ENCODE data around the gene PLCB1. TPM values are rescaled to one million over a fixed set of nuclear protein-coding genes. Genes with fewer than 3 reads are reported as not detected.

The PLCB1 gene
- total and polyA plus RNA-seq, 2 experiments from 2014 or later = 8.0 to 17.6 TPM

DNA sequence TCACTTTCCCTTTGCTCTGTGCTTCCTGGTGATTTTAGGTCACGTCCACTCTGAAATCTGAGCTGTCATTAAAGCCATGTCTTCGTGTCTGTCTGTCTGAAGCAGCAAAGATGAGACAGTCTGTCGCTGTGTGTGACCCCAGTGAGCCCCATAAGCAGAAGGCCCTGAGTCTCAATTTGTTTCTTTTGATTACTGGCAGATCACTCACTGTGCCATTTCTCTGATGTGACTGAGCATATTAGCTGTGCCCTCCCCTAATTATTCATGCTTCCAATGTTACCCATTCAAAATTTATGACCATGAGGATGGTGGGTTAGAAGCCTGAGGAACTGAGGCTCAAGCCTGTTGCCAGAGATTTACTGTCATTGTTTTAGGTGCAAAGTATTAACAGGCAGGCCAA, 117.6 kb downstream of the PLCB1 start:
- no peaks in the 10 kb centered on the region for H3K36me3 ChIP-seq
- no peak for DNase-seq (ENCODE audit: low read depth in 1 of 2, low spot score in 1 of 2)
- H3K9me3 ChIP-seq (ENCODE audit: low read depth) = no peaks in the 10 kb centered on the region
- no peak overlapping the region for H3K4me3 ChIP-seq
- H3K27me3 ChIP-seq = no peaks in the 10 kb centered on the region
- H3K4me1 ChIP-seq (ENCODE audit: low read depth) = peaks cover 22% of the 10 kb centered on the region
- TF ChIP-seq, protein P1, sequence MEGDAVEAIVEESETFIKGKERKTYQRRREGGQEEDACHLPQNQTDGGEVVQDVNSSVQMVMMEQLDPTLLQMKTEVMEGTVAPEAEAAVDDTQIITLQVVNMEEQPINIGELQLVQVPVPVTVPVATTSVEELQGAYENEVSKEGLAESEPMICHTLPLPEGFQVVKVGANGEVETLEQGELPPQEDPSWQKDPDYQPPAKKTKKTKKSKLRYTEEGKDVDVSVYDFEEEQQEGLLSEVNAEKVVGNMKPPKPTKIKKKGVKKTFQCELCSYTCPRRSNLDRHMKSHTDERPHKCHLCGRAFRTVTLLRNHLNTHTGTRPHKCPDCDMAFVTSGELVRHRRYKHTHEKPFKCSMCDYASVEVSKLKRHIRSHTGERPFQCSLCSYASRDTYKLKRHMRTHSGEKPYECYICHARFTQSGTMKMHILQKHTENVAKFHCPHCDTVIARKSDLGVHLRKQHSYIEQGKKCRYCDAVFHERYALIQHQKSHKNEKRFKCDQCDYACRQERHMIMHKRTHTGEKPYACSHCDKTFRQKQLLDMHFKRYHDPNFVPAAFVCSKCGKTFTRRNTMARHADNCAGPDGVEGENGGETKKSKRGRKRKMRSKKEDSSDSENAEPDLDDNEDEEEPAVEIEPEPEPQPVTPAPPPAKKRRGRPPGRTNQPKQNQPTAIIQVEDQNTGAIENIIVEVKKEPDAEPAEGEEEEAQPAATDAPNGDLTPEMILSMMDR (IDR thresholded peaks at IDR 0.05; ENCODE audit: low read depth, low read length) = no peak
- no peak overlapping the region for H3K27ac ChIP-seq

- DNase-seq (ENCODE audit: low read depth in 1 of 2, low spot score in 1 of 2) = no peak
- Histone ChIP-seq H3K27ac (no peak overlapping the region), H3K4me1 (ENCODE audit: low read depth) (peaks cover 22% of the 10 kb centered on the region), H3K27me3 (no peaks in the 10 kb centered on the region), H3K4me3 (no peak overlapping the region), H3K9me3 (ENCODE audit: low read depth) (no peaks in the 10 kb centered on the region), H3K36me3 (no peaks in the 10 kb centered on the region)
- TF ChIP-seq, protein P1 (IDR thresholded peaks at IDR 0.05; ENCODE audit: low read depth, low read length) = no peak
These were observed 118.6 kb downstream of the PLCB1 start for GRCh38 chr20:8250539-8251200.

- H3K36me3 ChIP-seq = no peaks in the 10 kb centered on the region
- DNase-seq (ENCODE audit: low read depth in 1 of 2, low spot score in 1 of 2) = no peak
- TF ChIP-seq, protein P1 (IDR thresholded peaks at IDR 0.05; ENCODE audit: low read depth, low read length) = no peak
- no peak overlapping the region for H3K27ac ChIP-seq
- H3K4me3 ChIP-seq = no peak overlapping the region
- no peaks in the 10 kb centered on the region for H3K27me3 ChIP-seq
- peaks cover 22% of the 10 kb centered on the region for H3K4me1 ChIP-seq (ENCODE audit: low read depth)
- H3K9me3 ChIP-seq (ENCODE audit: low read depth) = no peaks in the 10 kb centered on the region
These were observed 119.1 kb downstream of the PLCB1 start for GRCh38 chr20:8251201-8251575.

- Histone ChIP-seq H3K27ac (no peak overlapping the region), H3K9me3 (ENCODE audit: low read depth) (no peaks in the 10 kb centered on the region), H3K4me1 (ENCODE audit: low read depth) (peaks cover 9% of the 10 kb centered on the region), H3K4me3 (no peak overlapping the region), H3K36me3 (no peaks in the 10 kb centered on the region), H3K27me3 (no peaks in the 10 kb centered on the region)
- TF ChIP-seq, protein P1 (IDR thresholded peaks at IDR 0.05; ENCODE audit: low read depth, low read length) = no peak
- DNase-seq (ENCODE audit: low read depth in 1 of 2, low spot score in 1 of 2) = no peak
These were observed 123.0 kb downstream of the PLCB1 start for GRCh38 chr20:8254911-8255582.

- no peaks in the 10 kb centered on the region for H3K27me3 ChIP-seq
- TF ChIP-seq, protein P1 (IDR thresholded peaks at IDR 0.05; ENCODE audit: low read depth, low read length) = no peak
- no peak for DNase-seq (ENCODE audit: low read depth in 1 of 2, low spot score in 1 of 2)
These were observed 124.0 kb downstream of the PLCB1 start for GRCh38 chr20:8255945-8256632.

More at GRCh38 chr20:8255945-8256632, 124.0 kb downstream of the PLCB1 start:
- Histone ChIP-seq H3K27ac (no peak overlapping the region), H3K4me1 (ENCODE audit: low read depth) (peaks cover 9% of the 10 kb centered on the region), H3K36me3 (no peaks in the 10 kb centered on the region), H3K4me3 (no peak overlapping the region), H3K9me3 (ENCODE audit: low read depth) (no peaks in the 10 kb centered on the region)
